Measurements from ENCODE around the gene ZNF512B.
"Not testable (repeated sequence)": the region's sequence is repeated elsewhere in the genome, so short reads cannot be mapped to it uniquely, and the experiment has no call there.

The ZNF512B gene

GRCh38 chr20:63977739-63978276 lies 8.1 kb upstream of the ZNF512B start:
- no peaks in the 10 kb centered on the region for H3K9me3 ChIP-seq (ENCODE audit: insufficient read depth, low read length)
- TF ChIP-seq EZH2phosphoT487 (IDR thresholded peaks at IDR 0.05; ENCODE audit: low read depth): no peak
- TF ChIP-seq, protein P1, sequence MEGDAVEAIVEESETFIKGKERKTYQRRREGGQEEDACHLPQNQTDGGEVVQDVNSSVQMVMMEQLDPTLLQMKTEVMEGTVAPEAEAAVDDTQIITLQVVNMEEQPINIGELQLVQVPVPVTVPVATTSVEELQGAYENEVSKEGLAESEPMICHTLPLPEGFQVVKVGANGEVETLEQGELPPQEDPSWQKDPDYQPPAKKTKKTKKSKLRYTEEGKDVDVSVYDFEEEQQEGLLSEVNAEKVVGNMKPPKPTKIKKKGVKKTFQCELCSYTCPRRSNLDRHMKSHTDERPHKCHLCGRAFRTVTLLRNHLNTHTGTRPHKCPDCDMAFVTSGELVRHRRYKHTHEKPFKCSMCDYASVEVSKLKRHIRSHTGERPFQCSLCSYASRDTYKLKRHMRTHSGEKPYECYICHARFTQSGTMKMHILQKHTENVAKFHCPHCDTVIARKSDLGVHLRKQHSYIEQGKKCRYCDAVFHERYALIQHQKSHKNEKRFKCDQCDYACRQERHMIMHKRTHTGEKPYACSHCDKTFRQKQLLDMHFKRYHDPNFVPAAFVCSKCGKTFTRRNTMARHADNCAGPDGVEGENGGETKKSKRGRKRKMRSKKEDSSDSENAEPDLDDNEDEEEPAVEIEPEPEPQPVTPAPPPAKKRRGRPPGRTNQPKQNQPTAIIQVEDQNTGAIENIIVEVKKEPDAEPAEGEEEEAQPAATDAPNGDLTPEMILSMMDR (IDR thresholded peaks at IDR 0.05; ENCODE audit: low read depth, low read length): no peak
- H2AFZ ChIP-seq (ENCODE audit: low read depth, low read length): no peak overlapping the region
- H4K20me1 ChIP-seq (ENCODE audit: insufficient read depth, low read length): peaks cover 10% of the 10 kb centered on the region; the same call in 1 of the 2 replicates
- H3K27ac ChIP-seq (ENCODE audit: low read length): peak overlapping the region; percentile 93
- H3K4me1 ChIP-seq (ENCODE audit: low read length): peaks cover 33% of the 10 kb centered on the region
- peak overlapping the region; percentile 99 for H3K4me2 ChIP-seq (ENCODE audit: low read length)
- H3K4me3 ChIP-seq (ENCODE audit: low read length): peak overlapping the region; percentile 91
- peaks cover 15% of the 10 kb centered on the region for H3K36me3 ChIP-seq (replicated peaks; ENCODE audit: low read depth, low read length)
- peak overlapping the region; percentile 91 for H3K9ac ChIP-seq (ENCODE audit: low read length)
- H3K79me2 ChIP-seq (ENCODE audit: low read length): peaks cover 40% of the 10 kb centered on the region
- no peaks in the 10 kb centered on the region for H3K27me3 ChIP-seq (ENCODE audit: low read depth, low read length)

DNA sequence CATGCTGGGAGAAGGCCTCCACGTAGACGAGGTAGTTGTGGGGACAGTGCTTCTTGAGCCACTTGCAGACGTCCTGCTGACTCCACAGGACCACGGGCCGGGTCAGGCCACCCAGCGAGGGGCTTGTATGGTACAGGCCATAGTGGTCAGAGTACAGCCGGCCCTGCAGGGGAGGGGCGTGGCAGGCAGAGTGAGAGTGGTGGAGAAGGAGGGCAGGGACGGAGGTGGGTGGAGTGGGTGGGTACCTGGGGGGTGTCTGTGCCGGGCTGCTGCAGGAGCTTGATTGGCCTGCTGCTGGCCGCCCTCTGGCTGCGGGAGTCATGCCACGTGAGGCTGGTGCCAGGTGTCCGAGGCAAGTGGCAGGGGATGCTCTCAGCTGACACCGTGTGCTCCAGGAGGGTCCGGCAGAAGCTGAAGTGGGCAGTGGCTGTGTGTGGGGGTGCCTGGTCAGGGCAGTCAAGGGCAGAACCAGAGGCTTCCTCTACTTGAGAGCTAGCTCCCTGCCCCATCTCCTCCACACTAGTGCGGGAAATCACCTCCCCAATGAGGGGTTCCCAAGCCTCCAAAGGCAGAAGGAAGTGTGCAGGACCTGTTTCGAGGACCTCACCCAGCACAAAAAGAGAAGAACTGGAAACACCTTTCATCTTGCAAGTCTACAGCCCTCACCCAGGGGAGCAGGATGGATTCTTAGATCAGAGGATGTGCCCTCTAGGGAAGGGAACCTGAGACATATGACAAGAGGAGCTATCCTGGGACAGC lies 7.4 kb upstream of the ZNF512B start:
- Histone ChIP-seq H3K27me3 (ENCODE audit: low read depth, low read length) (no peaks in the 10 kb centered on the region), H4K20me1 (ENCODE audit: insufficient read depth, low read length) (peaks cover 10% of the 10 kb centered on the region; the same call in 1 of the 2 replicates), H3K36me3 (replicated peaks; ENCODE audit: low read depth, low read length) (peaks cover 16% of the 10 kb centered on the region), H3K27ac (ENCODE audit: low read length) (no peak overlapping the region), H3K79me2 (ENCODE audit: low read length) (peaks cover 33% of the 10 kb centered on the region), H3K4me1 (ENCODE audit: low read length) (peaks cover 28% of the 10 kb centered on the region), H3K4me3 (ENCODE audit: low read length) (no peak overlapping the region), H3K9me3 (ENCODE audit: insufficient read depth, low read length) (no peaks in the 10 kb centered on the region), H3K4me2 (ENCODE audit: low read length) (no peak overlapping the region; the same call in 1 of the 2 replicates), H2AFZ (ENCODE audit: low read depth, low read length) (no peak overlapping the region), H3K9ac (ENCODE audit: low read length) (no peak overlapping the region)
- TF ChIP-seq, protein P1 (IDR thresholded peaks at IDR 0.05; ENCODE audit: low read depth, low read length): no peak
- no peak for TF ChIP-seq EZH2phosphoT487 (IDR thresholded peaks at IDR 0.05; ENCODE audit: low read depth)

DNA sequence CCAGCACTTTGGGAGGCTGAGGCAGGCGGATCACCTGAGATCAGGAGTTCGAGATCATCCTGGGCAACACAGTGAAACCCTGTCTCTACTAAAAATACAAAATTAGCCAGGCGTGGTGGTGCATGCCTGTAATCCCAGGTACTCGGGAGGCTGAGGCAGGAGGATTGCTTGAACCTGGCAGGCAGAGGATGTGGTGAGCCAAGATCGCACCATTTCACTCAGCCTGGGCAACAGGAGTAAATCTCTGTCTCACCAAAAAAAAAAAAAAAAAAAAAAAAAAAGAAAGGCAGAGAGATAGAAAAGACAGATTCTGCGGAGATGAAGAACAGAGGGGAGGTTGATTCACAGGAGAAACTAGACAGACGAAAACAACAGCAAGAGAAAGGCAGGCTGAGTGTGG lies 6.8 kb upstream of the ZNF512B start:
- not testable (repeated sequence) for H2AFZ ChIP-seq (ENCODE audit: low read depth, low read length); H4K20me1 ChIP-seq (ENCODE audit: insufficient read depth, low read length); H3K27me3 ChIP-seq (ENCODE audit: low read depth, low read length); H3K4me3 ChIP-seq (ENCODE audit: low read length); H3K4me2 ChIP-seq (ENCODE audit: low read length); H3K9me3 ChIP-seq (ENCODE audit: insufficient read depth, low read length); H3K27ac ChIP-seq (ENCODE audit: low read length); H3K9ac ChIP-seq (ENCODE audit: low read length)
- Histone ChIP-seq H3K79me2 (ENCODE audit: low read length) (peaks cover 27% of the 10 kb centered on the region), H3K36me3 (replicated peaks; ENCODE audit: low read depth, low read length) (peaks cover 16% of the 10 kb centered on the region), H3K4me1 (ENCODE audit: low read length) (peaks cover 23% of the 10 kb centered on the region)

DNA sequence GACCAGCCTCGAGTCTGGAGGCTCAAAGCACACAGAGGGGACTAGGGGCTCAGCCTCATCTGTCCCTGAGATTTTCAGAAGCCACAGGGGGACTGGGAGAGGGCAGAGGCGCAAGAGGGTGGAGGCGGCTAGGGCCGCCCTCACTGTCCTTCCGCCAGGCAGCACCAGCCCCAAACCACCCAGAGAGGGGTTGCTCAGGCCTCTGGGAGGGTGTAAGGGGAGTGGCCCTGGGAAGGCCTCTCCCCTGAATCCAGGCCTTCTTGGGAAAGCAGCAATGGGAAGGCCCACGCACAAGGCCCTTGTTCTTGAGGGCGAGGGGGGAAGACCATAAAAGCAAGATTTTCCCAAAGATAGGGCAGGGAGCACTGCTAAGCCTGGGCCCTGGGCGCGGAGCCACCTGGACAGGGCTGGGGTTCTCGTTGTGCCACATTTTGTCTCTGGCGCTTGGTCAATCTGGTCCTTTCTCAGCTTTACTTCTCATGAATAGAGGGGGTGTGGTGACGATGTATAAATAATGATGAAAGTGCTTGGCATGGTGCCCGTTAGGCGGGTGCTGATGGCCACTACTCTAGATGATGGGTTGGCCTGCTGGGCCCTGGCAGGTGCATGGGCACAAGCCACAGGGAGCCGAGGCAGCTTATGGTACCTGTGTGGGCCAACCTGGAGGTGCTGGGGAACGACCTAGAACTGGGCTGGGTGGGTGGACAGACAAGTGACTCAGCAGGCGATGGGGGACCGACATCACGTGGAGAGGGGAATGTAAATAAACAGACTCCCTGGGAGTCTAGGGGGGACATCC lies 4.9 kb upstream of the ZNF512B start:
- no peak overlapping the region for H3K9ac ChIP-seq (ENCODE audit: low read length)
- peaks cover 21% of the 10 kb centered on the region for H3K79me2 ChIP-seq (ENCODE audit: low read length)
- H3K4me2 ChIP-seq (ENCODE audit: low read length): no peak overlapping the region
- TF ChIP-seq, protein P1 (IDR thresholded peaks at IDR 0.05; ENCODE audit: low read depth, low read length): no peak
- TF ChIP-seq EZH2phosphoT487 (IDR thresholded peaks at IDR 0.05; ENCODE audit: low read depth): no peak
- H3K27me3 ChIP-seq (ENCODE audit: low read depth, low read length): 0 out of 2 replicates have a peak, but pooled peaks cover 4% of the 10 kb centered on the region
- H3K4me1 ChIP-seq (ENCODE audit: low read length): peaks cover 22% of the 10 kb centered on the region
- H2AFZ ChIP-seq (ENCODE audit: low read depth, low read length): no peak overlapping the region
- H3K9me3 ChIP-seq (ENCODE audit: insufficient read depth, low read length): no peaks in the 10 kb centered on the region
- no peak overlapping the region for H3K27ac ChIP-seq (ENCODE audit: low read length)
- H3K36me3 ChIP-seq (replicated peaks; ENCODE audit: low read depth, low read length): peaks cover 16% of the 10 kb centered on the region
- H3K4me3 ChIP-seq (ENCODE audit: low read length): no peak overlapping the region
- peaks cover 7% of the 10 kb centered on the region; the same call in 1 of the 2 replicates for H4K20me1 ChIP-seq (ENCODE audit: insufficient read depth, low read length)

Data from OCI-LY3 (cell line).